GM18519 (cell line): Measurements from ENCODE around the gene CCDC68.
"Not testable (repeated sequence)": the region's sequence is repeated elsewhere in the genome, so short reads cannot be mapped to it uniquely, and the experiment has no call there.

Source experiments
- ATAC-seq: cut with Tn5 transposase; IDR thresholded peaks from one replicate; pipeline ENCODE4 v1.9.1; 2021; ENCODE audit warnings: mild to moderate bottlenecking, moderate library complexity; ENCODE audit not compliant: unreplicated experiment, low FRiP score

CCDC68 gene, protein sequence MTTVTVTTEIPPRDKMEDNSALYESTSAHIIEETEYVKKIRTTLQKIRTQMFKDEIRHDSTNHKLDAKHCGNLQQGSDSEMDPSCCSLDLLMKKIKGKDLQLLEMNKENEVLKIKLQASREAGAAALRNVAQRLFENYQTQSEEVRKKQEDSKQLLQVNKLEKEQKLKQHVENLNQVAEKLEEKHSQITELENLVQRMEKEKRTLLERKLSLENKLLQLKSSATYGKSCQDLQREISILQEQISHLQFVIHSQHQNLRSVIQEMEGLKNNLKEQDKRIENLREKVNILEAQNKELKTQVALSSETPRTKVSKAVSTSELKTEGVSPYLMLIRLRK

GRCh38 chr18:54958704-54959625, at the start of gene CCDC68:
Gene CCDC68, minus strand, starts transcription at chr18:54959461. Its CDS starts 16,670 bp downstream, at chr18:54942791.
- ATAC-seq, result no peak

DNA sequence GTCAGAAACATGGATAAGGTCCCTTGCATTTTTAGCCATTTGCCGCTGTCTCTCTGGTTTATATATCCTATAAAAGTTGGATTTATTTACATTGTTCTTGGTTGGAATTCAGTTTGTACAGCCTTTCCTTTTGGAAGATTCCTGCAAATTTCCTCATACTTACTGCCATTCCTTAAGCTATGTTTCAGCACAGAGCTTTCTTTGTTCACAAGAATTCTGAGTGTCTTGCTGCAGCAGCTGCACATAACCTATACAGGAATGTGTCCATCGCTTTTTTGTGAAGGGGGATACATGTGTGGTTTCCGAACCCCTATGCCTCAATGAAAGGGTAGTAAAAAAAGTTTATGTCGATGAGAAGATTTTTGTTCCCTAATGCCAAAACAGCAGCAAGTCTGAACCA, 48.3 kb upstream of the CCDC68 start:
- ATAC-seq, result no peak

DNA sequence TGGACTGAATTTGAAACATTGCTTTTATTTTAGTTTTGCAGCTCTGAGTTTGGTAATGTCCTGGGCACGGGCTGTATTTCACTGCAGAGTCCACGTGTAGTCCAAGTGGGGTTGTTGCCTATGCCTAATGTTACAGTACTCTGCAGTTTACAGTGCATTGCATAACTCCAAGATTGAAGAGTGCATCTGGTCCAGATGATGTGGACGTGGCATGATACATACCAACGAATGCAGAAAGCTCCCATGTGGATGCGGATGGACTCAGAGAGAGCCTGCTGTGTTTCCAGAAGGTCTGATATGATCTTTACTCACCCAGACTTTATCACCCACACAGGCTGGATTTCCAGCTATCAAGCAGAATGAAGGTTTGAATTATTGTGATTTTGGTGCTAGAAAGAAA, 44.4 kb upstream of the CCDC68 start:
- no peak for ATAC-seq

- ATAC-seq, result no peak
These were observed 43.0 kb upstream of the CCDC68 start for GRCh38 chr18:55002261-55002660.

GRCh38 chr18:55001394-55002024, 42.2 kb upstream of the CCDC68 start:
- no peak for ATAC-seq

DNA sequence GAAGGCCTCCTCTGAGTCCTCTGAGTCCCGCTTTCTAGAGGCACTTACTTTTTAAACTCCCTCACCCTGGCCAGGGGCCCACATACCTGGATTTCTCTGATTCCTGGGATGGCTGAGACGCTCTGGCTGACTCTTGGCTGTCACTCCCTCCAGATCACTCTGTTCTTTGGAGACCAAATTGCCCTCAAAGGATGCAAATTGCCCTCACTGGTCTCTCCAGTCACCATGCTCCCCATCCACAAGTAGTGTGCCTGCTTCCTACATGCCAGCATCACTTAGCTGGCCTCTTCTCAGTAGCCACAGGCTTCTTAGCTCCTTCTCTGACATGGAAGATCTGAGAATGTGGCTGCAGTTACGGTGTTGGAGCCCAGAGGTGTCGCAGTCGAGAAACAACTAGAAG, 41.3 kb upstream of the CCDC68 start:
- no peak for ATAC-seq

DNA sequence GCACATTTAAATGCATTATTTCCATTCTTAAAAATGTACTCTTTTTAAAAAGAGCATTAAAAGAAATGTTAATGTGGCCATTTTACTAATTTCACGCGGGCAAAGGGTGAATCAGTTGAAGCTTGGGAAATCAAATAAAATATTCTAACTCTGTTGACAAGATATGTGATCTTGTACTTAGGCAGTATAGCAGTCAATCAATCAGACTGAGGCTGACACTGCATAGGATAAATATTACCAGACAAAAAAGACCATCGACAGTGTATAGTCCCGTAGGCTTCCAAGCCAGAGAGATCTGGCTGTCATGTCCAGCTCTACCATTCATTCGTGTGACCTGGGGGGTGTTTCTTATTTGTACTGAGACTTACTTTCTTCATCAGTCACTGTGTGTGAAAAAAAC, 39.8 kb upstream of the CCDC68 start:
- no peak for ATAC-seq

DNA sequence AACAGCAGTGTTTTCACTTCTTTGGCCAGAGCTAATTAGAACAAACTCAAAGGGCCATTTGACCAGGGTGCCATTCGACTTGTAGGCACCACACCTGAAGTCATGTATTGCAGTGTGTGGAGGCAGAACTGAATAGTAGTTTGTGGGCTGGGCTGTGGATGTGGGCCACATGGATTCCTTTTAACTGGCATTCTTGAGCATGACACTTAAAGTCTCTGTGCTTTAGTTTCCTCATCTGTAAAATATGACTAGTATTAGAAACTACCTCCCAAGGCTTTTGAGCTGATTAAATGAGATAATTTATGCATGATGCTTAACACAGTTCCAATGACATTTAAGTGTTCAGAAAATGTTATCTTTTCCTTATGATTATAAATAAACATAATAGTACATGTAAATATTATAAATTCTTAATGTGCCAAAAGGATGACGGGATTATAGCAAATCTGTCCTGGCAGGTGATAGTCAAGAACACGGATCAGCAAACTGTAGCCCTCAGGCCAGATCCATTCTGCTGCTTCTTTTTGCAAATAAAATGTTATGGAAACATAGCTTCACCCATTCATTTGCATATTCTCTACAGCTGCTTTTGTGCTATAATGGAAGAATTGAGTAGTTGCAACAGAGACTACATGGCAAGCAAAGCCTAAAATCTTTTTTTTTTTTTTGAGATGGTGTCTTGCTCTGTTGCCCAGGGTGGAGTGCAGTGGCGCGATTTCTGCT, 36.3 kb upstream of the CCDC68 start:
- no peak for ATAC-seq

- no peak for ATAC-seq
These were observed 32.7 kb upstream of the CCDC68 start for GRCh38 chr18:54991981-54992380.

DNA sequence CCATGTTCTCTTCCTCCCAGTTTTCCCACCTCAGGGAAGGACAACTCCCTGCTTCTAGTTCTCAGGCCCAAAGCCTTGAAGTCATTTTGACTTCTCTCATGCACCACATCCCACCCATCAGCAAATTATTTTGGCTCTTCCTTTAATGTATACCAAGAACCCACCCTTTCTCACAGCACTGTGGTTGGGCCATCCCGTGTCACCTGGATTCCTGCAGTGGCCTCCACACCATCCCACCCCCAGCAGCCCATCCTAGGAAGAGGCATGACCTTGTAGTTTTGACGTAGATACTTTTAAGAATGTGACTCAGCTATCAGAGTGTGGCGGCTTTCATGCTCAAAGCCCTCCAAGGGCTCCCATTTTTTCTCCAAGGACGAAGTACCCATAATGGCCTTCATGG, 25.6 kb upstream of the CCDC68 start:
- ATAC-seq, result no peak

- ATAC-seq, result no peak
These were observed 24.5 kb upstream of the CCDC68 start for GRCh38 chr18:54983791-54984190.

DNA sequence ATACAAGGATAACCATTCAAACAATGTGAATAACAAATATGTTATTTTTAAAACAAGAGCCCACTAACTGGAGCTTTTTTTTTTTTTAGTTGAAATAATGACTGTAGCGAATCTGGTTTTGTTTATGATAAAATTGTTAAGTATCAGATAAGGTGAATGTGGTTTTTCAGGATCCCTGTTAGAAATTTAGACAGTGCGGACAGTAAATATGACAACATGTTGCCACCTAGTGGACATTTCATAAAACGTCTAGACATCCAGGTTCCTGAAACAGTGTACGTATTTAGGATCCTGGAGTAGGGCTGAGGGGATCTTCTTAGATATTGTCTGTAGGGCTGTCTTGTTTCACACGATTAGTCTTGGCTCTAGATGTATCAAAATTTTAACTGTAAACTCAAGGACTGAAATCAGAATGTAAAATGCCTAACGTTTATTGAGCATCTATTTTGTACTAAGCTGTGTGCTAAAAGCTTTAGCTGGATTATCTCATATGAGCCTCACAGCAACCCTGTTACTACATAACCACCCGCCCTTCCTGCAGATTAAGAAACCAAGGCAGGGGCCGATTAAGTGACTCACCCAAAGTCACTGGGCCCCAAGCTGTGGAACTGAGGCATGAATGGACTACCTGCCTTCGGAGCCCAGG, 23.9 kb upstream of the CCDC68 start:
- ATAC-seq, result peak; percentile 90

DNA sequence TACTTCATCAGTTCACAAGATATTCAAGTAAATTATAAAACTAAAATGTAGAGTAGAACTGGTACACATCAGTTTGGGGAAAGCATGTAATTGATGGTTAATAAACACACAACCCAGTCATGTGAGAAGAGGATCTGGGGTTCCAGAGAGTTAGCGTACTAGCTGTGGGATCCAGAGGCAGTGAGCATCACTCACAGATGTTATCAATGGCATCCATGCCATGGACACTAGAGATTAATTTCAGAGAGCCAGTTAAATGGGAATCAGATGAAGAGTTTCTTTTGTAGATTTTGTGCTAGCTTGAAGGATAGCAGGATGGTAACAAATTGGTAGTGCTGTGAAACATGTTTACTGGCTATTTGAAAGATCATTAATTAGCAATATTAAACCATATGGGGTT, 21.8 kb upstream of the CCDC68 start:
- no peak for ATAC-seq

DNA sequence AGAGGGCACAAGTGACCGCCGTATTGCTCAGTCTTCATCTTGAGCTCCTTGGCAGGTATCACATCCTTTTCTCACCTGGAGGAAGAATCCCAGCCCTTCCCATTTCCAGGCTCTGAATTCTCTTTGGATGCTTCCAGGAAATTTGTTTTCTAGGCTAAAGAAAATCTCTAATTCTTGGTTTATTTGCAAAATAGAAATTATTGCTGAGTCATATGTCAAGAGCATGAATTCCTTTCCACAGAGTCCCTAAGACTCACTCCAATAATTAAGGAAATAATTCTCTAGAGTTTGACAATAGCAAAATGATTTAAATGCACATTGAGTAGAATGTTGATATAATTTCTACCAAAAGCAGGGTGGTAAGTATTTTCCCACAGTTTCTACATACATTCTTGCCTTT, 16.3 kb upstream of the CCDC68 start:
- ATAC-seq, result no peak

GRCh38 chr18:54973046-54973445, 13.8 kb upstream of the CCDC68 start:
- no peak for ATAC-seq

DNA sequence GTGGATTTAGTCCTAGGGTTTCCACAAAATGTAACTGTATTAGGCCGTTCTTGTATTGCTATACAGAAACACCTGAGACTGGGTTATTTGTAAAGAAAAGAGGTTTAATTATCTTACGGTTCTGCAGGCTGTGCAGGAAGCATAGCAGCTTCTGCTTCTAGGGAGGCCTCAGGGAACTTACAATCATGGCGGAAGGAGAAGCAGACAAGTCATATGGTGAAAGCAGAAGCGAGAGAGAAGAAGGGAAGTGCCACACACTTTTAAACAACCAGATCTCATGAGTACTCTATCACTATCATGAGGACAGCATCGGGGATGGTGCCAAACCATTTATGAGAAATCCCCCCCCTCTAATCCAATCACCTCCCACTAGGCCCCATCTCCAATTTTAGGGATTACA, 9.5 kb upstream of the CCDC68 start:
- ATAC-seq, result no peak

- not testable (repeated sequence) for ATAC-seq
These were observed 9.0 kb upstream of the CCDC68 start for GRCh38 chr18:54968237-54968636.

DNA sequence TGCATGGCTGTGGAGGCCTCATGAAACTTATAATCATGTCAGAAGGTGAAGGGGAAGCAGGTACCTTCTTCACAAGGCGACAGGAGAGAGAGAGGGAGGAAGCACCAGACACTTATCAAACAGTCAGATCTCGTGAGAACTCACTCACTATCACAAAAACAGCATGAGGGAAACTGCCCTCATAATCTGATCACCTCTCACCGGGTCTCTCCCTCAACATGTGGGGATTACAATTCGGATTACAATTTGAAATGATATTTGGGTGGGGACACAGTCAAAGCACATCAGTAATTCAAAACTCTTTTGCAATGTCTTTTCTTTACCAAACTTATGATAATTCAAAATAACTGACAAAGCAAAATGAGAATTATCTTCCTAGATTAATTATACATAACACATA, 8.5 kb upstream of the CCDC68 start:
- no peak for ATAC-seq

GRCh38 chr18:54964741-54965140, 5.5 kb upstream of the CCDC68 start:
- ATAC-seq, result no peak
